ENCODE measurements around the gene MACROH2A1. TPM values are rescaled to one million over a fixed set of nuclear protein-coding genes. Genes with fewer than 3 reads are reported as not detected.

The MACROH2A1 gene
- total and polyA plus RNA-seq, 2 experiments from 2014 or later = 115 to 125 TPM

DNA sequence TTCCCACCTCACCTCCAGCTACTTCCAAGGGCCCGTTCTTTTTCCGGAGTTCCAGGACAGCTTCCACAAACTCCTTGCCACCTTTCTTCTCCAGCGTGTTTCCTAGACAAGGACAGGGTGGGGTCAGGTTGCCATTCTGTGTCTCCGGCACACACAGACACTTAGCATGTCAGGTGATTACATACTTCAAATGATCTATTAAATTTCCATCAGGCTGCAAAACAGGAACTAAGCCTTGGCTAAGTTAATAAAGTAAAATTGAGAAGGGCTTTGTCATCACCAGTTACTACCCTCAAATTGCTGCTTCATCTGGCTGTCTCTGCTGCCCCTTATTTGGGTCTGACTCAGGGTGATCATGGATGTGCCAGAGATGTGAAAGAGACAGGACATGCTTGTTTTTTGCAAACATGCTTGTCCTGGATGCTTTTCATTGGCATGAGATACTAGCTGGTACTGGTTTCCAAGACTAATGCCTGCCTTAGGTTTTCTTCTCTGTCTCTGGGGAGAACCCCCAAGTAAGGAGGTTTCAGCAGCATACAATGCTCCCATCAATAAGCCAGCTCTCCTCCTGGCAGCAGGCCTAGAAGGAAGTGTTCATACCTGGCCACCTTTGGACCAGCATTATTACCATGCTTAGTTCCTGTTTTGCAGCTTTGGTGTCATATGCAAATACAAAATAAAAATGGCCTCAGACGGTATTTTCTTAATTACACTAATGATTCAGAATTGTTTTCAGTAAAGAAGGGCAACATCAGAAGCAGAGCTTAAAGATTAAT lies 52.9 kb downstream of the MACROH2A1 start:
- H3K4me1 ChIP-seq (ENCODE audit: insufficient read depth) = peaks cover 31% of the 10 kb centered on the region
- H2AFZ ChIP-seq = no peak overlapping the region
- no peak for DNase-seq
- H3K79me2 ChIP-seq (ENCODE audit: insufficient read depth) = peaks cover 32% of the 10 kb centered on the region; the same call in 1 of the 2 replicates
- peaks cover 25% of the 10 kb centered on the region for H3K36me3 ChIP-seq (ENCODE audit: low read depth)
- in situ Hi-C loops (cut with MboI) = loop anchor here (25.0 kb wide), 1 partner anchor 434 kb away; the partner anchor contains the start of gene PCBD2
- H3K4me3 ChIP-seq = no peak overlapping the region
- H3K9me2 ChIP-seq (ENCODE audit: insufficient read depth) = no peaks in the 10 kb centered on the region
- H3K27me3 ChIP-seq (replicated peaks; ENCODE audit: insufficient read depth) = no peaks in the 10 kb centered on the region
- 96 to 98% methylated on average over 5 of the region's 5 CpGs for WGBS, 2 experiments (ENCODE audit: low coverage in 1 of 2, low lambda C conversion rate in 2 of 2, missing lambda C conversion rate in 2 of 2)
- no peak overlapping the region for H3K4me2 ChIP-seq (ENCODE audit: unreplicated experiment)
- H3F3A ChIP-seq (ENCODE audit: insufficient read depth) = 0 out of 2 replicates have a peak, but pooled peaks cover 10% of the 10 kb centered on the region
- H3K9ac ChIP-seq = no peak overlapping the region
- TF ChIP-seq EZH2phosphoT487 (IDR thresholded peaks at IDR 0.05; ENCODE audit: insufficient read depth, low read depth) (no peak), EZH2 (IDR thresholded peaks at IDR 0.05; ENCODE audit: insufficient read depth, poor library complexity, severe bottlenecking) (no peak)
- H4K20me1 ChIP-seq (ENCODE audit: insufficient read depth) = no peaks in the 10 kb centered on the region
- H3K9me3 ChIP-seq (ENCODE audit: low read depth) = no peaks in the 10 kb centered on the region
- H3K27ac ChIP-seq = no peak overlapping the region

- no peak overlapping the region for H3K4me3 ChIP-seq
- no peaks in the 10 kb centered on the region for H4K20me1 ChIP-seq (ENCODE audit: insufficient read depth)
- peak overlapping the region; percentile 60 for H3K9ac ChIP-seq
- 0 out of 2 replicates have a peak, but pooled peaks cover 15% of the 10 kb centered on the region for H3K79me2 ChIP-seq (ENCODE audit: insufficient read depth)
- H3K36me3 ChIP-seq (ENCODE audit: low read depth) = peaks cover 34% of the 10 kb centered on the region
- WGBS, 2 experiments (ENCODE audit: low coverage in 1 of 2, low lambda C conversion rate in 2 of 2, missing lambda C conversion rate in 2 of 2) = 29 to 46% methylated on average over 3 of the region's 3 CpGs
- peaks cover 30% of the 10 kb centered on the region for H3K4me1 ChIP-seq (ENCODE audit: insufficient read depth)
- H3F3A ChIP-seq (ENCODE audit: insufficient read depth) = 0 out of 2 replicates have a peak, but pooled peaks cover 8% of the 10 kb centered on the region
- H3K27me3 ChIP-seq (replicated peaks; ENCODE audit: insufficient read depth) = no peaks in the 10 kb centered on the region
- no peak for TF ChIP-seq EZH2phosphoT487 (IDR thresholded peaks at IDR 0.05; ENCODE audit: insufficient read depth, low read depth)
- no peak for TF ChIP-seq EZH2 (IDR thresholded peaks at IDR 0.05; ENCODE audit: insufficient read depth, poor library complexity, severe bottlenecking)
- peak; percentile 77 for DNase-seq
- H3K4me2 ChIP-seq (ENCODE audit: unreplicated experiment) = peak overlapping the region; percentile 4
- peak overlapping the region; percentile 79 for H3K27ac ChIP-seq
- H3K9me2 ChIP-seq (ENCODE audit: insufficient read depth) = no peaks in the 10 kb centered on the region
- no peak overlapping the region for H2AFZ ChIP-seq
- in situ Hi-C loops (cut with MboI) = loop anchor here (25.0 kb wide), 1 partner anchor 432 kb away; the partner anchor contains the start of gene PCBD2
- H3K9me3 ChIP-seq (ENCODE audit: low read depth) = no peaks in the 10 kb centered on the region
These were observed 54.7 kb downstream of the MACROH2A1 start for GRCh38 chr5:135344349-135344748.

DNA sequence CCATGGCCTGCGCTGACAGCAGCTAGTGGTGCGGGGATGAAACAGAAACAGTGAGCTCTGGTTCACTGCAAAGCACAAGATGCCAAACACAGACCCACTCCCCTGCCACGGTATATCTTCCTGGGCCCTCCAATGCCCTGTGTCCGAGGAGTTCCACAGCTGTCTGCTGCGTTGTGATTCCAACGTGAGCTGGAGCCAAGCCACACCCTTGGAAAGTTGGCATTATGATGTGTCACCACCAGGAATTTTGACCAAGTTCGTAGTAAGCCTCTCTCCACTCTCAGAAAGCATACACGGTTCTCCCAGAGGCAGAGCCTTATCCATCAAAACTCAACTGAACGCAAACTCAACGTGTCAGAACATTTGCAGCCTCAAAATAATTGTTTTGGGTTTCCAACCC lies 55.6 kb downstream of the MACROH2A1 start:
- peak overlapping the region; percentile 60 for H3K9ac ChIP-seq
- in situ Hi-C loops (cut with MboI) = loop anchor here (25.0 kb wide), 1 partner anchor 431 kb away; the partner anchor contains the start of gene PCBD2
- H3K36me3 ChIP-seq (ENCODE audit: low read depth) = peaks cover 34% of the 10 kb centered on the region
- no peaks in the 10 kb centered on the region for H3K9me2 ChIP-seq (ENCODE audit: insufficient read depth)
- H3K27ac ChIP-seq = peak overlapping the region; percentile 79
- 0 out of 2 replicates have a peak, but pooled peaks cover 14% of the 10 kb centered on the region for H3K79me2 ChIP-seq (ENCODE audit: insufficient read depth)
- no peak overlapping the region for H2AFZ ChIP-seq
- no peak overlapping the region for H3K4me3 ChIP-seq
- H3K4me1 ChIP-seq (ENCODE audit: insufficient read depth) = peaks cover 23% of the 10 kb centered on the region
- TF ChIP-seq EZH2 (IDR thresholded peaks at IDR 0.05; ENCODE audit: insufficient read depth, poor library complexity, severe bottlenecking) = no peak
- no peak for TF ChIP-seq EZH2phosphoT487 (IDR thresholded peaks at IDR 0.05; ENCODE audit: insufficient read depth, low read depth)
- peak; percentile 82 for DNase-seq
- 33 to 35% methylated on average over 10 of the region's 10 CpGs for WGBS, 2 experiments (ENCODE audit: low coverage in 1 of 2, low lambda C conversion rate in 2 of 2, missing lambda C conversion rate in 2 of 2)
- H3K9me3 ChIP-seq (ENCODE audit: low read depth) = no peaks in the 10 kb centered on the region
- 0 out of 2 replicates have a peak, but pooled peaks cover 6% of the 10 kb centered on the region for H3F3A ChIP-seq (ENCODE audit: insufficient read depth)
- peak overlapping the region; percentile 4 for H3K4me2 ChIP-seq (ENCODE audit: unreplicated experiment)
- H4K20me1 ChIP-seq (ENCODE audit: insufficient read depth) = no peaks in the 10 kb centered on the region
- no peaks in the 10 kb centered on the region for H3K27me3 ChIP-seq (replicated peaks; ENCODE audit: insufficient read depth)

- Histone ChIP-seq H3K9me3 (ENCODE audit: low read depth) (no peaks in the 10 kb centered on the region), H3F3A (ENCODE audit: insufficient read depth) (0 out of 2 replicates have a peak, but pooled peaks cover 6% of the 10 kb centered on the region), H3K4me2 (ENCODE audit: unreplicated experiment) (no peak overlapping the region), H4K20me1 (ENCODE audit: insufficient read depth) (no peaks in the 10 kb centered on the region), H3K4me3 (no peak overlapping the region), H3K79me2 (ENCODE audit: insufficient read depth) (0 out of 2 replicates have a peak, but pooled peaks cover 7% of the 10 kb centered on the region), H3K27me3 (replicated peaks; ENCODE audit: insufficient read depth) (no peaks in the 10 kb centered on the region), H3K4me1 (ENCODE audit: insufficient read depth) (peaks cover 23% of the 10 kb centered on the region), H3K27ac (no peak overlapping the region), H3K9me2 (ENCODE audit: insufficient read depth) (no peaks in the 10 kb centered on the region), H3K36me3 (ENCODE audit: low read depth) (peaks cover 34% of the 10 kb centered on the region), H2AFZ (no peak overlapping the region), H3K9ac (no peak overlapping the region)
- TF ChIP-seq EZH2 (IDR thresholded peaks at IDR 0.05; ENCODE audit: insufficient read depth, poor library complexity, severe bottlenecking) (no peak), EZH2phosphoT487 (IDR thresholded peaks at IDR 0.05; ENCODE audit: insufficient read depth, low read depth) (no peak)
- in situ Hi-C loops (cut with MboI) = loop anchor here (25.0 kb wide), 1 partner anchor 430 kb away; the partner anchor contains the start of gene PCBD2
- WGBS, 2 experiments (ENCODE audit: low coverage in 1 of 2, low lambda C conversion rate in 2 of 2, missing lambda C conversion rate in 2 of 2) = 94 to 96% methylated on average over 4 of the region's 4 CpGs
- DNase-seq = no peak
These were observed 56.5 kb downstream of the MACROH2A1 start for GRCh38 chr5:135342551-135342875.
